Mesothelial cell of epicardium (in vitro differentiated cells): ENCODE data around the gene PARD3. TPM values are rescaled to one million over a fixed set of nuclear protein-coding genes. Genes with fewer than 3 reads are reported as not detected.

Experiments
- DNase-seq, 2 experiments: peaks; one replicate each; pipeline ENCODE4 v3.0.0; 2021; ENCODE audit warnings: low spot score in 2 of 2; ENCODE audit not compliant: unreplicated experiment in 2 of 2
- H3K27ac Mint-ChIP-seq: 2 replicates; pipeline ENCODE4 v1.8.0; 2021; ENCODE audit warnings: mixed read lengths
- H3K27me3 Mint-ChIP-seq: 2 replicates; pipeline ENCODE4 v1.8.0; 2021; ENCODE audit warnings: low read depth, mixed read lengths
- H3K36me3 Mint-ChIP-seq: 2 replicates; pipeline ENCODE4 v1.8.0; 2021; ENCODE audit warnings: mixed read lengths
- H3K4me1 Mint-ChIP-seq: 2 replicates; pipeline ENCODE4 v1.8.0; 2021; ENCODE audit warnings: mixed read lengths
- H3K4me3 Mint-ChIP-seq: 2 replicates; pipeline ENCODE4 v1.8.0; 2021; ENCODE audit warnings: mild to moderate bottlenecking, moderate library complexity, mixed read lengths
- H3K9me3 Mint-ChIP-seq: 2 replicates; pipeline ENCODE4 v1.8.0; 2021; ENCODE audit warnings: mixed read lengths
- total RNA-seq: library from RNA; stranded (reverse); gene quantifications from 3 replicates; pipeline ENCODE4 v1.2.1, GENCODE V29; 2021
- TF ChIP-seq, protein P1 (sequence below): fragments of 200-600 bp; sonication (generic); IDR thresholded peaks from one replicate; pipeline ENCODE4 v1.5.0; 2021; ENCODE audit warnings: antibody characterized with exemption; ENCODE audit not compliant: unreplicated experiment

Gene PARD3
- total RNA-seq, 1 donor from 2014 or later = 73.2 TPM

- no peaks in the 10 kb centered on the region for H3K9me3 Mint-ChIP-seq
- H3K27ac Mint-ChIP-seq = peak overlapping the region; percentile 78
- no peaks in the 10 kb centered on the region for H3K36me3 Mint-ChIP-seq
- DNase-seq = no peak
- H3K4me3 Mint-ChIP-seq = no peak overlapping the region
- TF ChIP-seq, protein P1, sequence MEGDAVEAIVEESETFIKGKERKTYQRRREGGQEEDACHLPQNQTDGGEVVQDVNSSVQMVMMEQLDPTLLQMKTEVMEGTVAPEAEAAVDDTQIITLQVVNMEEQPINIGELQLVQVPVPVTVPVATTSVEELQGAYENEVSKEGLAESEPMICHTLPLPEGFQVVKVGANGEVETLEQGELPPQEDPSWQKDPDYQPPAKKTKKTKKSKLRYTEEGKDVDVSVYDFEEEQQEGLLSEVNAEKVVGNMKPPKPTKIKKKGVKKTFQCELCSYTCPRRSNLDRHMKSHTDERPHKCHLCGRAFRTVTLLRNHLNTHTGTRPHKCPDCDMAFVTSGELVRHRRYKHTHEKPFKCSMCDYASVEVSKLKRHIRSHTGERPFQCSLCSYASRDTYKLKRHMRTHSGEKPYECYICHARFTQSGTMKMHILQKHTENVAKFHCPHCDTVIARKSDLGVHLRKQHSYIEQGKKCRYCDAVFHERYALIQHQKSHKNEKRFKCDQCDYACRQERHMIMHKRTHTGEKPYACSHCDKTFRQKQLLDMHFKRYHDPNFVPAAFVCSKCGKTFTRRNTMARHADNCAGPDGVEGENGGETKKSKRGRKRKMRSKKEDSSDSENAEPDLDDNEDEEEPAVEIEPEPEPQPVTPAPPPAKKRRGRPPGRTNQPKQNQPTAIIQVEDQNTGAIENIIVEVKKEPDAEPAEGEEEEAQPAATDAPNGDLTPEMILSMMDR = no peak
- H3K4me1 Mint-ChIP-seq = peaks cover 44% of the 10 kb centered on the region
- H3K27me3 Mint-ChIP-seq = no peaks in the 10 kb centered on the region
These were observed 233.1 kb downstream of the PARD3 start for GRCh38 chr10:34581801-34582532.

- H3K27ac Mint-ChIP-seq = no peak overlapping the region
- H3K9me3 Mint-ChIP-seq = no peaks in the 10 kb centered on the region
- H3K4me1 Mint-ChIP-seq = peaks cover 48% of the 10 kb centered on the region
- TF ChIP-seq, protein P1 = no peak
- H3K4me3 Mint-ChIP-seq = no peak overlapping the region
- no peaks in the 10 kb centered on the region for H3K36me3 Mint-ChIP-seq
- no peak for DNase-seq
- no peaks in the 10 kb centered on the region for H3K27me3 Mint-ChIP-seq
These were observed 234.5 kb downstream of the PARD3 start for GRCh38 chr10:34580643-34581042.

- H3K4me3 Mint-ChIP-seq = no peak overlapping the region
- no peaks in the 10 kb centered on the region for H3K9me3 Mint-ChIP-seq
- TF ChIP-seq, protein P1 = no peak
- H3K36me3 Mint-ChIP-seq = no peaks in the 10 kb centered on the region
- H3K27me3 Mint-ChIP-seq = no peaks in the 10 kb centered on the region
- H3K27ac Mint-ChIP-seq = no peak overlapping the region
- peaks cover 45% of the 10 kb centered on the region for H3K4me1 Mint-ChIP-seq
- DNase-seq = no peak
These were observed 234.9 kb downstream of the PARD3 start for GRCh38 chr10:34580214-34580613.

- TF ChIP-seq, protein P1 = no peak
- Mint-ChIP-seq H3K36me3 (no peaks in the 10 kb centered on the region), H3K27me3 (no peaks in the 10 kb centered on the region), H3K27ac (no peak overlapping the region), H3K4me1 (peaks cover 37% of the 10 kb centered on the region), H3K9me3 (no peaks in the 10 kb centered on the region), H3K4me3 (no peak overlapping the region)
- no peak for DNase-seq
These were observed 236.6 kb downstream of the PARD3 start for GRCh38 chr10:34578468-34578867.

GRCh38 chr10:34576797-34577196, 238.3 kb downstream of the PARD3 start:
- Mint-ChIP-seq H3K4me1 (peaks cover 31% of the 10 kb centered on the region), H3K4me3 (no peak overlapping the region)
- DNase-seq = no peak

More at GRCh38 chr10:34576797-34577196, 238.3 kb downstream of the PARD3 start:
- no peaks in the 10 kb centered on the region for H3K36me3 Mint-ChIP-seq
- no peak overlapping the region for H3K27ac Mint-ChIP-seq
- TF ChIP-seq, protein P1 = no peak
- no peaks in the 10 kb centered on the region for H3K9me3 Mint-ChIP-seq
- no peaks in the 10 kb centered on the region for H3K27me3 Mint-ChIP-seq
